HS-5 (cell line): Measurements from ENCODE around the gene HSDL1.
"Not testable (repeated sequence)": the region's sequence is repeated elsewhere in the genome, so short reads cannot be mapped to it uniquely, and the experiment has no call there.

Experiments used
- DNase-seq: peaks from one replicate; pipeline ENCODE4 v3.0.0-alpha.2; 2012; ENCODE audit warnings: low read depth

Gene HSDL1

DNA sequence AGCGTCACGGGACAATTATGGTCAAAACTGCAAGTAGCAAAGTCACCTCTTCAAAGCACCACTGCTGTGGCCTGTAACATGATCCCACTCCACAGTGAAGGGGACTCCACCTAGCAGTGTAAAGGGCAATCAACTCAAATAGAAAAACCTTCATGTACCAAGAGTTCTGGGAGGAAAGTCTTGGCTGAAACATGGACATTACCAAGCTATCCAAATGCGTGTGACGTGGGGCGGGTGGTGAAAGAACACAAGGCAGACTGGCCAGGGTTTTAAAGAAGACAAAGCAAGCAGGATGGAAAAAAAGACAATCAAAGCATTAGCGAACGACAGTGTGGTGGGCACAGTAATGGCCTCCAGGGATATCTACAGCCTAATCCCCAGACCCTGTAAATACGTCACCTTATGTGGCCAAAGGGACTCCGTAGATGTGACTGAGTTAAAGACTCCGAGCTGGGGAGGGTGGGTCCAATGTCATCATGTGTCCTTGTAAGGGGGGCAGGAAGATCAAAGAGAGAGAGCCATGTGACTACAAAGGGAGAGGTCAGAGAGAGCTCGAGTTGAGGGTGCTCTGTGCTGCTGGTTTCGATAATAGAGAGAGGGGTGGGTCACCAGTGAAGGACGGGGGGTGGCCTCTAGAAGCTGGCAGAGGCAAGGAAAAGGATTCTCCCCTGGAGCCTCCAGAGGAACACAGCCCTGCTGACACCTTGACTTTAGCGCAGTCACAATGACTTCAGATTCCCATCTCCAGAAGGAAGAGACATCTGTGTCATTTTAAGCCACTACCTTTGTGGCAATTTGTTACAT lies 6.0 kb downstream of the HSDL1 start:
- no peak for DNase-seq

GRCh38 chr16:84138500-84138823 lies 6.5 kb downstream of the HSDL1 start:
- DNase-seq, result no peak

- no peak for DNase-seq
Observed at GRCh38 chr16:84137769-84138357, 7.1 kb downstream of the HSDL1 start.

GRCh38 chr16:84137287-84137686 lies 7.7 kb downstream of the HSDL1 start:
- no peak for DNase-seq

GRCh38 chr16:84136331-84137125 lies 8.4 kb downstream of the HSDL1 start:
- DNase-seq, result no peak

GRCh38 chr16:84132527-84133285 lies 12.3 kb downstream of the HSDL1 start:
- no peak for DNase-seq

DNA sequence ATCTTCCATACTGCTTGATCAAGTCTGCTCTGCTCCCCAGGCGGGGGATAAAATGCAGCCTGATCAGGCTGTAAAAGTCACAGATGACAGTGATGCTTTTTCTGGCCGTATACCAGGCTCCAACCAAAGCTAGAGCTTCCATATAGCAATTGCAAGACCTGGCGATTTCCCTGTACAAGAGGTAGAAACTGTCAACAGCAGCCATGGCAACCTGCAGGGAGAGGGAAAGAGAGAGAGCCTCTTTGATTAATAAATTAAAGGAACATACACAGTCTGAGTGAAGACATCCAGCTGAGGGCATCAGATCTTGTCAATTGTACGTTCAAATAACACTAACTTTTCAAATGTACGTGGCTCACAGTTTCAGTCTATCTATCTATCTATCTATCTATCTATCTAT lies 13.9 kb downstream of the HSDL1 start:
- DNase-seq, result no peak

- DNase-seq, result no peak
Observed at GRCh38 chr16:84124257-84125073, 20.5 kb downstream of the HSDL1 start.

- DNase-seq, result no peak
Observed at GRCh38 chr16:84121007-84121406, 24.0 kb downstream of the HSDL1 start.

DNA sequence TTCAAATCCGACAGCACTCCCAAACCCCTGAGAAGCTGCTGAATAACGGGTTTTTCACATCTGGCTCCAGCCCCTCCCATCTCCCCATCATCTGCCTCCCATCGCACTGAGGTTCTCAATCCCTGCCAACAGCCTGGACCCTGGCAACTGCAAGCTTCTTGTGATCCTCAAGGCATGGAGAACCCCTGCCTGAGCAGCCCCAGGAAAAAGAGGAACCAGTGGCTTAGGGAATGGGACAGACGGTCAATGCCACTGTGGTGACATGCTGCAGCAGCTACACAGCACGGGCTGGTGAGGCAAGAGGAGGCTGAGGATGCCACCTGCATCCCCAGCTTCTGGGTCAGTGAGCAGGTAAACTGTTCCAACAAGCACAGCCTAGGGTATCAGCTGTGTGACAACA lies 25.0 kb downstream of the HSDL1 start:
- DNase-seq, result no peak

DNA sequence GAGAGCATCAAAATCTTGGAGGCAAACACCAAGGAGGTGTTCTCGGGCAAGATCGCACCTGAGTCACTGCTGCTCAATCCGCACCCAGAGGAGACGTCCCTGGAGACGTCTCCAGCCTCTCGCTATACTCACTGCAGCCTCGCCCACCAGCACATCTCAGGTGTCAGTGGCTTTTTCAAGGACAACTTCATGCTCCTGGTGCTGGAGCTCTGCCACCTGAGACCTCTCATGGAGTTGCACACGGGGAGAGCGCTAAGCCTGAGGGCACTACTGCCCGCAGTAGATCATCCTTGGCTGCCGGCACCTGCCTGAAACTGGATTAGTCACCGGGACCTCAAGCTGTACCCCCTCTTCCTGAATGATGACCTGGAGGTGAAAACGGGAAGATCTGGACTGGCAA lies 25.6 kb downstream of the HSDL1 start:
- DNase-seq, result no peak

GRCh38 chr16:84118315-84118714 lies 26.7 kb downstream of the HSDL1 start:
- DNase-seq, result not testable (repeated sequence)

- peak; percentile 2 for DNase-seq
Observed at GRCh38 chr16:84117494-84117843, 27.5 kb downstream of the HSDL1 start.

DNA sequence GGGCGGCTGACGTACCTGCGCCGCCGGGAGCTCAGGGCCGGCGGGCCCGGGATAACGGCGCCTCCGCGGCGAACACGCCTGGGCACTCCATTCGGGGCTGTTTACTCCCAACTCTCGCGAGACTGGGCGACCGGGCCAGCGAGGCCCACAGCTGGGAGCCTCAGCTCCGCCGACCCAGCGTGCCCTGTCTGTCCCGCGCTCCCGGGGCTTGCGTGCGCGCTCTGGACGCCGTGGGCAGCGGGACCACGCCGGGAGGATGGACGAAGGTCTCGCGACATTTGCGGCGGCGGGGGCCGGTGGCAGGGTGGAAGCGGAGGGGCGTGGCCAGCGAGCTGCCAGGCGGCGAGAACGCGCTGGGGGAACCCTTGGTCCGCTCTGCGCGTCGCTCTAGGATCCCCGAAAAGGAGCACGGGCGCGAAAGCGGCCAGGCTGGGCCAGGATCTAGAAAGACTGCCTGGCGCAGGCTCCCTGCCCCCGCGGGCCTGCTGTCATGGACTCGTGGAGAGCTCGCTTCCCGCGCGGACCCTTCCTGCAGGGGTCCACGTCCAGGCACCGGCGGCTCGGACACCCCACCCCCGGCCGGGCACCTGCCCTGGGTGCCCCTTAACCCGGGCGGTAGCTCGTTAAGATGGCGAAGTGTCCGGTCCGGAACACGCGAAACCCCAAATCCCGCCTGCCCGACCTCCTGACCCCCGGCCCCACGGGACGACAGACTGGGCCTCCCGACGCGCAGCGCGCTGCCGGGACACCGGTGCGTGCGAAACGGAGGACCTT lies 28.1 kb downstream of the HSDL1 start, which contains the start of gene MBTPS1:
Gene MBTPS1 (minus strand): TSS at position 223 of the 774 bp plus-strand sequence. CDS start 15,159 bp downstream, outside the sequence.
- peak; percentile 43 for DNase-seq

DNA sequence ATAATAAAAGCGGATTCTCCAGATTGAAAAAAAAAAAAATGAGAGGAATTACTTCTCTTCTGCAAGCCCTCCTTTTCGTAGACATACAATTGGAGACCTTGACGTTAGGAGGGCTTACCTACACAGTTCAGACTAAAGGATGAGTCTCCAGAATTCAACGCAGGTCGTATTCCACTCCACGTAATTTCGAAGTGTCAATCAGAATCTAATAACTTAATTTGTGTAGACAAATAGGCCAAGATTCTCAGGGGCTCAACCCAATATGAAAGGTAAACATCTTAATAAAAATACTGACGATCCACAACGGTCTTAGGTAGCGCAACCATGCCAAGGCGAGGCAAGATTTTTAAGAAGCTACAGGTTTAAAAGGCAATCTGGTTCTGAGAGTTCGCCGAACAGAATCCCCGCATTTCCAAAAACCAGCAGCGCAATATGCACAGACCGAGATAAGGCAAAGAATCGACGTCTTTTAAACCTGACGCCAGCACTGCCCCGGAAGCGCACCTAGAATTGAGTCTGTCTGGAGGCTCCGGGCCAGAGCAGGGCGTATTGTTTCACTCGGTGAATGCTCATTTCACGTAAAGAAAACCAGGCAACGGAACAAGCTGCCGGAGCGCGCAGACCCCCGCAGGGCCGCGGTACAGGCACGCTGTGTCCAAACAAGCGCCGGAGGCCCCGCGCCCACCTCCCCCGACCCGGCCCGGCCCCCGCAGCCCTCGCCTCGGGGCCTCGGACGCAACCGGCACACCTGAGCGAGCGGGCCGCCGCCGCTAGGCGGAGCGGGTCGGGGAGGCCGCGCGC lies 28.9 kb downstream of the HSDL1 start:
- no peak for DNase-seq

DNA sequence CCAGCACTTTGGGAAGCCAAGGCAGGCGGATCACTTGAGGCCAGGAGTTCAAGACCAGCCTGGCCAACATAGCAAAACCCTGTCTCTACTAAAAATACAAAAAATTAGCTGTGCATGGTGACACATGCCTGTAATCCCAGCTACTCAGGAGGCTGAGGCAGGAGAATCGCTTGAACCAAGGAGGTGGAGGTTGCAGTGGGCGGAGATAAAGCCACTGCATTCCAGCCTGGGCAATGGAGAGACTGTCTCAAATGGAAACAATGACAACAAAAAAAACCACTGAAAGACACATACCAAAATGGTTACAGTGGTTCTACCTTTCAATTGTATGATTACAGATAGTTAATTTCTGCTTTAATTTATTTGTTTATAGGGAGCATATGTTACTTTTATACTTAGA lies 33.0 kb downstream of the HSDL1 start:
- DNase-seq, result not testable (repeated sequence)

GRCh38 chr16:84111525-84111924 lies 33.5 kb downstream of the HSDL1 start:
- no peak for DNase-seq

- no peak for DNase-seq
Observed at GRCh38 chr16:84110527-84110926, 34.5 kb downstream of the HSDL1 start.

GRCh38 chr16:84109598-84110335 lies 35.2 kb downstream of the HSDL1 start:
- DNase-seq, result no peak
